ENCODE measurements around the gene CC2D2A.

GRCh38 chr4:15569746-15570145 is 100.1 kb downstream of the CC2D2A start:
- no peak for TF ChIP-seq CTCF (conservative IDR thresholded peaks at IDR 0.05; ENCODE audit: low read depth in 2 of 2)
- no peak for TF ChIP-seq EZH2phosphoT487 (IDR thresholded peaks at IDR 0.05; ENCODE audit: unreplicated experiment)
- no peak for TF ChIP-seq EZH2 (IDR thresholded peaks at IDR 0.05; ENCODE audit: low read depth, unreplicated experiment)
- TF ChIP-seq REST (IDR thresholded peaks at IDR 0.05; ENCODE audit: unreplicated experiment): no peak
- TF ChIP-seq ETS1 (IDR thresholded peaks at IDR 0.05): no peak
- no peak for TF ChIP-seq POLR2AphosphoS5 (IDR thresholded peaks at IDR 0.05; ENCODE audit: low read depth)
- no peak for TF ChIP-seq CREB1 (CRISPR knock-in tag; IDR thresholded peaks at IDR 0.05; ENCODE audit: low read depth)
- TF ChIP-seq NANOG (IDR thresholded peaks at IDR 0.05; ENCODE audit: borderline replicate concordance): no peak
- no peak for TF ChIP-seq JUNB (IDR thresholded peaks at IDR 0.05; ENCODE audit: unreplicated experiment)
- TF ChIP-seq STAT1 (IDR thresholded peaks at IDR 0.05; ENCODE audit: unreplicated experiment): no peak
